ENCODE results near the gene CTCFL. TPM values are rescaled to one million over a fixed set of nuclear protein-coding genes. Genes with fewer than 3 reads are reported as not detected.

The CTCFL gene
- total and polyA plus RNA-seq, 2 of the 13 experiments (the other 11 are each of a cell fraction or from before 2014, with no cell fraction given): 0.04 TPM; not detected in 1

- TF ChIP-seq ARID3A (IDR thresholded peaks at IDR 0.05; ENCODE audit: low read depth, low read length) (peak; percentile 79; the same call in 1 of the 2 replicates), KDM1A (CRISPR knock-in tag; IDR thresholded peaks at IDR 0.05) (0 out of 2 replicates have a peak, but pooled peaks have one; percentile 25), ZNF232 (CRISPR knock-in tag; IDR thresholded peaks at IDR 0.05; ENCODE audit: borderline replicate concordance) (no peak), RELA (CRISPR knock-in tag; IDR thresholded peaks at IDR 0.05) (no peak), DDIT3 (CRISPR knock-in tag; IDR thresholded peaks at IDR 0.05) (no peak), TFDP1 (CRISPR knock-in tag; IDR thresholded peaks at IDR 0.05; ENCODE audit: borderline replicate concordance) (no peak), ZNF549 (CRISPR knock-in tag; IDR thresholded peaks at IDR 0.05) (no peak), XRCC5 (optimal IDR thresholded peaks at IDR 0.05; ENCODE audit: low read length) (no peak), ZNF629 (CRISPR knock-in tag; conservative IDR thresholded peaks at IDR 0.05) (no peak), PRMT3 (CRISPR knock-in tag; IDR thresholded peaks at IDR 0.05; ENCODE audit: borderline replicate concordance, low read depth) (no peak), ZBTB4 (CRISPR knock-in tag; IDR thresholded peaks at IDR 0.05; ENCODE audit: borderline replicate concordance) (no peak), ELF3 (CRISPR knock-in tag; IDR thresholded peaks at IDR 0.05) (peak; percentile 92), GZF1 (CRISPR knock-in tag; IDR thresholded peaks at IDR 0.05) (no peak), ZNF510 (CRISPR knock-in tag; IDR thresholded peaks at IDR 0.05; ENCODE audit: low read depth) (no peak), SSRP1 (CRISPR knock-in tag; IDR thresholded peaks at IDR 0.05) (no peak), RNF2 (conservative IDR thresholded peaks at IDR 0.05; ENCODE audit: low read depth) (peak; percentile 81), HDAC1 (CRISPR knock-in tag; IDR thresholded peaks at IDR 0.05) (peak; percentile 75; the same call in 1 of the 2 replicates), PLSCR1 (CRISPR knock-in tag; IDR thresholded peaks at IDR 0.05; ENCODE audit: borderline replicate concordance) (no peak), ZFP62 (CRISPR knock-in tag; IDR thresholded peaks at IDR 0.05) (no peak), PHF5A (CRISPR knock-in tag; IDR thresholded peaks at IDR 0.05; ENCODE audit: low read depth, unreplicated experiment) (no peak), JARID2 (CRISPR knock-in tag; IDR thresholded peaks at IDR 0.05; ENCODE audit: insufficient replicate concordance) (no peak), SMYD3 (CRISPR knock-in tag; IDR thresholded peaks at IDR 0.05) (no peak), BRD4 (CRISPR knock-in tag; IDR thresholded peaks at IDR 0.05) (no peak)
These were observed 22.2 kb upstream of the CTCFL start (continued) for GRCh38 chr20:57546956-57547649.
